ENCODE measurements around the gene CD96.

GRCh38 chr3:111691293-111691909, 149.4 kb downstream of the CD96 start:
- peak; percentile 70 for TF ChIP-seq CTCF (IDR thresholded peaks at IDR 0.05; ENCODE audit: poor library complexity)
- TF ChIP-seq EZH2 (IDR thresholded peaks at IDR 0.05; ENCODE audit: borderline replicate concordance), result no peak

Measured in hepatocyte (in vitro differentiated cells).